Measurements from ENCODE around the gene TDRD3.

Gene TDRD3

DNA sequence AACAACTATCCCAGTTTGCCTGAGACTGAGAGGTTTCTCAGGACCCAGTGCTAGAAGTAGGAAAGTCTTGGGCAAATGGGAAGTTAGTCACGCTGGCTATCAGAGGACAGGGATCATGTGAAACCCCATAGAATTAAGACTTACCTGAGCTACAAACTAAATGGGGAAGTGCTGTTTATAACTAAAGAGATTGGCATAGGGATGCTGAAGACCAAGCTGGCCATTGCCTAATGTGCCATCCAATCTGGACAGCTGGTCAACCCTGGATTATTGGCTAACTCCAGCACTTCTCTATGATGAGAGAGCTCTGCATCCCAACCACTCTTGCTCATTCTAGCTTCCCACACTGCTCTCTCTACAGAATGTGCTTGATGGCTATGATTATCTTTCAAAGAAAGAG, 216.1 kb downstream of the TDRD3 start:
- H3K27ac Mint-ChIP-seq: no peak overlapping the region
- no peaks in the 10 kb centered on the region for H3K4me1 Mint-ChIP-seq
- peaks cover 16% of the 10 kb centered on the region for H3K27me3 Mint-ChIP-seq
- no peak for DNase-seq
- no peaks in the 10 kb centered on the region for H3K9me3 Mint-ChIP-seq
- ATAC-seq: no peak
- H3K4me3 Mint-ChIP-seq: no peak overlapping the region

DNA sequence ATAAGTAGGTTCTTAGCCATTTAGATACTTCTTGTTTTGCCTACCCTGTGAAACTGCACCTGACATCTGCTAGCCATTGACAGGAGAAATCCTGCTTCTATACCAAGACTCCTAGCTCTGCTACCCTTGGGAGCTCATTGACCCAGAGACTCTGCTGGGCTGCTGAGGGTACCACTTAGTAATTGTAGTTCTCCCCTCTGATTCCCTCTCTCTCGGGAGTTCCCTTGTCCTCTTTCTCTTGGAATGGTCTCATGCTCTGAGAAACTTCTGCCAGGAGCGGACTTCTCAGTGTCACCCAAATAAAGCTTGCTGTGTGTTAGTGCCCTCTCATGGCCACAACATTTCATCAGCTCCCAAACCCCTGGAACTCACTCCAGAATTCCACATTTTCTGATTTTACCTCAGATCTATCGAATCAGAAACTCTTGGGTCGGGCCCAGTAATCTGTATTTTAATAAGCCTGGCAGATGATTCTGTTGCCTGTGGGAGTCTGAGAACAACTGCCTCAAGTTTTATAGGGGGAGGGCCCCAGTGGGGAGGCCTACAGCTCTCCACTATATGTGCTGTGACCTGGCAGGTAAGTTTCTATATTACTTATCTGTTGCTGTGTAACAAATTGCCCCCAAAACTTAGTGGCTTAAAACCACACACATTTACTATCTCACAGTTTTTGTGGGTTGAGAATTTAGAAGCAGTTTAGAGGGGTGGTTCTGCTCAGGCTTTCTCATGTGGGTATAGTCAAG, 221.1 kb downstream of the TDRD3 start:
- Mint-ChIP-seq H3K27ac (no peak overlapping the region), H3K4me3 (no peak overlapping the region), H3K9me3 (peaks cover 0 to 10% of the 10 kb centered on the region in 2 donors), H3K27me3 (peaks cover 38% of the 10 kb centered on the region), H3K4me1 (no peaks in the 10 kb centered on the region)
- ATAC-seq: no peak
- DNase-seq: no peak

DNA sequence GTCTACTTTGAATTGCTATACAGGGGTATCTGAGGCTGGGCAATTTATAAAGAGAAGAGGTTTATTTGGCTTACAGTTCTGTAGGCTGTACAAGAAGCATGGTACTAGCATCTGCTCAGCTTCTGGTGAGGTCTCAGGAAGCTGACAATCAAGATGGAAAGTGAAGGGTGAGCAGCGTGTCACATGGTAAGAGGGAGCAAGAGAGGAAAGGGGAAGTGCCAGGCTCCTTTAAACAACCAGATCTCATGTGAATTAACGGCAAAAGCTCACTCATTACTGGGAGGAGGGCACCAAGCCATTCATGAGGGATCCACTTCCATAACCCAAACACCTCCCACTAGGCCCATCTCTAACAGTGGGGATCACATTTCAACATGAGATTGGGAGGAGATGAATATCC, 222.4 kb downstream of the TDRD3 start:
- Mint-ChIP-seq H3K9me3 (peaks cover 0 to 10% of the 10 kb centered on the region in 2 donors), H3K27me3 (peaks cover 31% of the 10 kb centered on the region), H3K4me3 (no peak overlapping the region), H3K27ac (no peak overlapping the region), H3K4me1 (no peaks in the 10 kb centered on the region)
- ATAC-seq (no peak), DNase-seq (no peak)

DNA sequence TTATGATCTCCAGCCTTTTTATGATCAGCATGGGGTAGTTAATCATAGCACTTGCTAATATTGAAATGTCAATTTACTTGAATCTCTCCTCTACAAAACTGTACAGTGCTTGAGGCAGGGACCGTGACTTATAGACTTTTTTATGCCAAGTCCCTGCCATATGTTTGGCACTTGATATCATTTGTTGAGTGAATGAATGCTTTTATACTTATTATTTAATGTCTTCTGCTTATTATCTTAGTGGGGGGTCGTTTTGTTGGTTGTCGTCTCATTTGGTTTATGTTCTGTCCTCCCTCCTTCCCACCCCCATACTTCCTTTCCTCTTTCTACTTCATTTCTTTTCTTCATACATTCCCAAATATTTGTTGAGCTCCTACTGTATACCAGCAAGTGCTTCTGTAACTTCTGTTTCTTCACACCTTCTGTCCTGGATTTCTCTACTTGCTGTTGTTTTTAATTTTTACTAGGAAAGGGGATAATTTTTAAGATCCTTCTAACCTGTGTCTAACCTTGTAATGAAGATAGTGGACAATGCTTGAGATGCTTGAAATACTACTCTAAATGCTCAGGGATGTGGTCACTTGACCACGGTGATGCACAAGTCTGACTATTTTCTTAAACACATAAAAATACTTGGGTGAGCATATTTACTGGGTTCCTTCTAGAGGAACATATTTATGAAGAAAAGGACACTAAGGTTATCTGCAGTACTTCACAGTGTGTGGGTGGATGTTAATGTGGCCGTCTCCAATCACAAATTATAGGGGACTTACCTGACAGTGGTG, 223.8 kb downstream of the TDRD3 start:
- DNase-seq: no peak
- Mint-ChIP-seq H3K9me3 (peaks cover 0 to 10% of the 10 kb centered on the region in 2 donors), H3K27me3 (peaks cover 41% of the 10 kb centered on the region), H3K27ac (no peak overlapping the region), H3K4me3 (no peak overlapping the region), H3K4me1 (no peaks in the 10 kb centered on the region)
- no peak for ATAC-seq

DNA sequence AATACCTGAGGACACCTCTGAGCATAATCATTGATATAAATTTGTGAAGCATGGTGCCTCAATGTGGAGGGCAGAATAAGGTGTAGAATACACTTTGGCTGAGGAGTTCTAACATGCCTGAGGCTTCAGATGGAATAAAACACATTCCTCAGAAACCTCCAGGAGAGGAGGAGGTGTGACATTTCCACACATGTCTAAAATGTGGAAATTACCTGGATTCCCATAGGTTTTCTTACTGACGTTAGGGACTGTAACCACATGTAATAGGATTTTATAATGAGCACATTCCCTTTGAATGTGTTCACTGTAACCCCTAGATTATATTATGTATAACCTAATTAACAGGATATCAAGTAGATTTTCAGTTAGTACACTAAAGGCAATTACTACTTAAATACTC, 226.1 kb downstream of the TDRD3 start:
- H3K27me3 Mint-ChIP-seq: peaks cover 35% of the 10 kb centered on the region
- no peak overlapping the region for H3K4me3 Mint-ChIP-seq
- no peak for DNase-seq
- no peak overlapping the region for H3K27ac Mint-ChIP-seq
- no peak for ATAC-seq
- peaks cover 0 to 10% of the 10 kb centered on the region in 2 donors for H3K9me3 Mint-ChIP-seq
- no peaks in the 10 kb centered on the region for H3K4me1 Mint-ChIP-seq

Data from stimulated activated naive CD8-positive, alpha-beta T cell treated with anti-CD3 and anti-CD28 coated beads, Interleukin-15, amount 100 ng/mL, for 72 hours (primary cell).